Endothelial cell (in vitro differentiated cells): ENCODE measurements around the gene TFAP2D. TPM values are rescaled to one million over a fixed set of nuclear protein-coding genes. Genes with fewer than 3 reads are reported as not detected.

Source experiments
- DNase-seq: peaks from one replicate; pipeline ENCODE4 v3.0.0; 2021; ENCODE audit warnings: low spot score
- H3K27ac Mint-ChIP-seq: one replicate; pipeline ENCODE4 v1.8.0; 2021; ENCODE audit warnings: mixed read lengths, inconsistent platforms; ENCODE audit not compliant: unreplicated experiment
- H3K27me3 Mint-ChIP-seq: one replicate; pipeline ENCODE4 v1.8.0; 2021; ENCODE audit warnings: mild to moderate bottlenecking, moderate library complexity, mixed read lengths, inconsistent platforms; ENCODE audit not compliant: unreplicated experiment
- H3K36me3 Mint-ChIP-seq: one replicate; pipeline ENCODE4 v1.8.0; 2021; ENCODE audit warnings: mild to moderate bottlenecking, low read depth, mixed read lengths, inconsistent platforms; ENCODE audit not compliant: unreplicated experiment
- H3K4me1 Mint-ChIP-seq: one replicate; pipeline ENCODE4 v1.8.0; 2021; ENCODE audit warnings: mild to moderate bottlenecking, mixed read lengths, inconsistent platforms; ENCODE audit not compliant: unreplicated experiment
- H3K4me3 Mint-ChIP-seq: one replicate; pipeline ENCODE4 v1.8.0; 2021; ENCODE audit warnings: mild to moderate bottlenecking, mixed read lengths, inconsistent platforms; ENCODE audit not compliant: unreplicated experiment
- H3K9me3 Mint-ChIP-seq: one replicate; pipeline ENCODE4 v1.8.0; 2021; ENCODE audit warnings: mixed read lengths, inconsistent platforms; ENCODE audit not compliant: unreplicated experiment
- CTCF ChIP-seq: fragments of 200-600 bp; sonication (generic); IDR thresholded peaks from one replicate; pipeline ENCODE4 v1.5.0; 2021; ENCODE audit warnings: antibody characterized with exemption; ENCODE audit not compliant: unreplicated experiment
- total RNA-seq: library from RNA; stranded (reverse); fragmentation: NEBNext Ultra II Directional; extraction: Animal tissue kit (Norgen Biotek cat#: 25700); gene quantifications from one replicate; pipeline ENCODE4 v1.2.1, GENCODE V29; 2021; ENCODE audit not compliant: unreplicated experiment

Gene TFAP2D
- total RNA-seq, 1 donor from 2014 or later: 0.31 TPM

- Mint-ChIP-seq H3K4me3 (no peak overlapping the region), H3K4me1 (peaks cover 37% of the 10 kb centered on the region), H3K36me3 (no peaks in the 10 kb centered on the region), H3K27me3 (peaks cover 29% of the 10 kb centered on the region), H3K27ac (no peak overlapping the region), H3K9me3 (no peaks in the 10 kb centered on the region)
- no peak for TF ChIP-seq CTCF
- no peak for DNase-seq
Measured at GRCh38 chr6:50718566-50718965, 5.2 kb downstream of the TFAP2D start.

GRCh38 chr6:50720623-50721022, 7.3 kb downstream of the TFAP2D start:
- Mint-ChIP-seq H3K9me3 (no peaks in the 10 kb centered on the region), H3K4me3 (no peak overlapping the region), H3K36me3 (no peaks in the 10 kb centered on the region), H3K27ac (no peak overlapping the region), H3K27me3 (peaks cover 24% of the 10 kb centered on the region), H3K4me1 (peaks cover 41% of the 10 kb centered on the region)
- no peak for TF ChIP-seq CTCF
- DNase-seq: peak; percentile 52

GRCh38 chr6:50721978-50722377, 8.7 kb downstream of the TFAP2D start:
- Mint-ChIP-seq H3K4me1 (peaks cover 30% of the 10 kb centered on the region), H3K4me3 (no peak overlapping the region), H3K9me3 (no peaks in the 10 kb centered on the region), H3K27me3 (peaks cover 13% of the 10 kb centered on the region), H3K36me3 (no peaks in the 10 kb centered on the region), H3K27ac (no peak overlapping the region)
- no peak for DNase-seq
- TF ChIP-seq CTCF: no peak

DNA sequence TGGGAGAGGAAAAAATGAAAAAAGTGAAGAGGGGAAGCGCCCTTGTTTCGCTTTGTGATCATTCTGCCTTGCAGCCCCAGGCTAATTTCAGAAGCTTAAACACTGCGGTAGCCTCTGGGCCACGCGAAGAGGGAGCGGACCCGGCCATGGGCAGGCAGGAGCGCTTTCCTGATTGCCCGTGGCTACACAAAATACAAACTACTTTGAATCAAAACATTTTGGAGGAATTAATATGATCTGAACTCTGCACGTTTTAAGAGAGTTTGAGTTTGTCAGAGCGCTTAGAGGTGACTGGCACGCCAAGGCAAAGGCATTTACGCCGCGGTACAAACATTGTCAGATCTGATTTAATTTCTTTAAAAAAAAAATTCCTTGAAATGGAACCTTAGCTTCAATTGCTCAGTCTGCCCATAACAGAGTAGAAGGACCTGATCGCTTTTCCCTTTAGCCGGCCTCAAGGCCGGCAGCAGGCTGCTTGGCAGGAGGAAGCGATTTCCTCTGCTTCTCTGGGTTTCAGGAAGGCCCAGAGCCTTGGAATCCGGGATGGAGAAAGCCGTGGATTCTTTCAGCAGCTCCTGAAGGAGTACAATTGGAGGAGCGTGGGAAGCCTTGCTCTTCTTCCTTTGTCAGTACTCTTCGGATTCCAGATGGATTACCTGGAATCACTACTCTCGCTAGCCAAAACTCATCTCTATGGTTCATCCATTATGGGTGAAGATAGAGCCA, 9.7 kb downstream of the TFAP2D start:
- H3K27ac Mint-ChIP-seq: no peak overlapping the region
- TF ChIP-seq CTCF: no peak
- H3K27me3 Mint-ChIP-seq: peaks cover 13% of the 10 kb centered on the region
- H3K9me3 Mint-ChIP-seq: no peaks in the 10 kb centered on the region
- no peak overlapping the region for H3K4me3 Mint-ChIP-seq
- peak; percentile 45 for DNase-seq
- H3K4me1 Mint-ChIP-seq: peaks cover 30% of the 10 kb centered on the region
- no peaks in the 10 kb centered on the region for H3K36me3 Mint-ChIP-seq

GRCh38 chr6:50724381-50725124, 11.2 kb downstream of the TFAP2D start:
- no peaks in the 10 kb centered on the region for H3K36me3 Mint-ChIP-seq
- peaks cover 30% of the 10 kb centered on the region for H3K4me1 Mint-ChIP-seq
- no peak for TF ChIP-seq CTCF
- H3K9me3 Mint-ChIP-seq: no peaks in the 10 kb centered on the region
- peaks cover 13% of the 10 kb centered on the region for H3K27me3 Mint-ChIP-seq
- peak overlapping the region; percentile 85 for H3K4me3 Mint-ChIP-seq
- no peak overlapping the region for H3K27ac Mint-ChIP-seq
- no peak for DNase-seq
